WI38 (cell line): ENCODE measurements around the gene OTOGL.

Experiments
- H3K4me3 ChIP-seq: 2 replicates; pipeline ENCODE4 v1.5.1; 2011; ENCODE audit warnings: low read depth, mild to moderate bottlenecking, control low read depth, low read length
- CTCF ChIP-seq: IDR thresholded peaks from 2 replicates; pipeline ENCODE4 v1.5.1; 2012; ENCODE audit warnings: low read depth, mild to moderate bottlenecking, control low read depth, low read length

OTOGL gene

GRCh38 chr12:80099259-80099658 lies at the start of gene OTOGL:
Gene OTOGL (plus strand): TSS chr12:80099537. CDS start chr12:80209432, 109,895 bp downstream.
- H3K4me3 ChIP-seq, result no peak within 1 kb of the TSS
- no peak for TF ChIP-seq CTCF

DNA sequence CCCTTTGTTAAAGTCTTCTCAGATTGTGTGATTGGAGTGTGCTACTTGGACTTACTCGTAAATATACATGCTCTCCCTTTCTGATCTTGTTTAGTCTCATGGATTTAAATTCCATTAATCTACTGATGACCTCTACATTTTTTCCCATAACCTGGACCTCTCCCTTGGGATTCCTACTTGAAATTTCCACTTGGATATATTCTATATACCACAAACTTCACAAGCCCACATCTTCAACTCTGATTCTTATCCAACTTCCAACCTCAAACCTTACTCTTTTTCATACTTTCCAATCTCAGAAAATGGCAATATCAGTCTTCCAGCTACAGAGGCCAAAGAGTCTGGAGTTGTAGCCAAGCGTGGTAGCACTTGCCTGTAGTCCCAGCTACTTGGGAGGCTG lies 49.1 kb upstream of the OTOGL start:
- H3K4me3 ChIP-seq, result no peak overlapping the region
- TF ChIP-seq CTCF, result no peak

DNA sequence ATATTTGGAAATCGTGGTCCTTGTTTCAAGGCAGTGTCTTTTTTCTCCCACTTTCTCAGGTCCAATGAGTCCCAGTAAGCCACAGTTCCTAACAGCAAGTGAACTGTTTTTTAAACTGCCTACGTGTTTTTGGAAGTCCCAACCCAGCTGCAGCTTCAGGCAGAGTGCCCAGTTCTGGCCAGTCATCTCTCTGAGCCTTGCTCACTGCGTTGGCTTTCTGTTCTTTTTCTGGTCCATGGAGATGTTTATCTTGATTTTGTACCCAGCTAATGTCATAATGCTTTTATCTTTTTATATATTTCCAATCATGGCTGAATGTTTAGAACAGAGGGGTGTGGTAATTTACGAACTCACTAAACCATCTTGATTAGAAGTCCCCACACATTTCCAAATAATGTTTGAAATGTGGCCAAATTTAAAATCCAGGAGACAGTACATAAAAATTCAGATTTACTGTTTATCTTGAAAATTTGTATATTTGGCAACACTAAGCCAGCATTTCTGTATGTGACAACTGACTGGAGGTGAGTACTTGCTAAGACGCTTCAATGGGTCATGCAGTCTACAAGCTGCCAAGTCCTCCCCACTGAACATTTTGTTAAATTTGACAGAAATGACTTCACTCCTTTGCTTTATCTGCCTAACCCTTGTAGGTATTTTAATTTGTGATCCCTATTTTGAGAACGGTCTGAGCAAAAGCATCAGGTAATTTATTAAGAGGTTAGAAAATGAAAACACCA lies 46.1 kb upstream of the OTOGL start:
- no peak overlapping the region for H3K4me3 ChIP-seq
- TF ChIP-seq CTCF, result no peak

GRCh38 chr12:80056232-80056631 lies 43.1 kb upstream of the OTOGL start:
- H3K4me3 ChIP-seq, result no peak overlapping the region
- no peak for TF ChIP-seq CTCF

DNA sequence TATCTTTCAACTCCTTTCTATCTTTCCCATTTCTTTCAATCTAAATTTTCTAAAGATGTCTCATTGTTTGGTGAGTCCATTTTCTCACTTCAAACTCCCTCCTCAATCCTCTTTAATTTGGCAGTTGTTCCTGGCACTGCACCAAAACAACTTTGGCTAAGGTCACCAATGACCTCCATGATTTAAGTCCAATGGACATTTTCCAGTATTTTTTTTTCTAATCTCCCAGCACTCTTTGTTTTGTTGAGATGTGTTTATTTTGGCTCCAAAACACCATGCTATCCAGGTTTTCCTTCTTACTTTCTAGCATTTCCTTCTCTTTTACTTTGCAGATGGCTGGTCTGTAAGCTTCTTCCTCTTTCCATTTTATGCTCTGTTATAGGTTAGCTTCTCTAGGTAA lies 42.5 kb upstream of the OTOGL start:
- TF ChIP-seq CTCF, result no peak
- H3K4me3 ChIP-seq, result no peak overlapping the region

- H3K4me3 ChIP-seq, result no peak overlapping the region
- TF ChIP-seq CTCF, result no peak
These were observed 40.8 kb upstream of the OTOGL start for GRCh38 chr12:80058586-80058985.

GRCh38 chr12:80059102-80059501 lies 40.2 kb upstream of the OTOGL start:
- TF ChIP-seq CTCF, result no peak

More at GRCh38 chr12:80059102-80059501, 40.2 kb upstream of the OTOGL start:
- H3K4me3 ChIP-seq, result no peak overlapping the region
